GM23338 (cell line): ENCODE measurements around the gene MED9.

ENCODE experiments used
- CREB1 ChIP-seq: fragments of 250-450 bp; sonication (Bioruptor Pico); IDR thresholded peaks from 2 replicates; pipeline ENCODE4 v1.5.0; 2020; ENCODE audit warnings: low read depth, mild to moderate bottlenecking, moderate library complexity
- EZH2 ChIP-seq: fragments of 200-600 bp; sonication (generic); IDR thresholded peaks from one replicate; pipeline ENCODE4 v1.8.0; 2017; ENCODE audit warnings: antibody characterized with exemption, mild to moderate bottlenecking, low read depth; ENCODE audit not compliant: unreplicated experiment
- EZH2phosphoT487 ChIP-seq: fragments of 200-600 bp; sonication (generic); IDR thresholded peaks from one replicate; pipeline ENCODE4 v1.8.1; 2018; ENCODE audit warnings: antibody characterized with exemption; ENCODE audit not compliant: unreplicated experiment
- JUNB ChIP-seq: IDR thresholded peaks from one replicate; pipeline ENCODE4 v1.6.1; 2016; ENCODE audit warnings: antibody characterized with exemption; ENCODE audit not compliant: unreplicated experiment
- NANOG ChIP-seq: IDR thresholded peaks from 2 replicates; pipeline ENCODE4 v1.6.1; 2016; ENCODE audit warnings: antibody characterized with exemption, borderline replicate concordance
- POLR2AphosphoS5 ChIP-seq: IDR thresholded peaks from 2 replicates; pipeline ENCODE4 v1.6.1; 2016; ENCODE audit warnings: antibody characterized with exemption, low read depth
- STAT1 ChIP-seq: IDR thresholded peaks from one replicate; pipeline ENCODE4 v1.6.1; 2016; ENCODE audit warnings: antibody characterized with exemption; ENCODE audit not compliant: unreplicated experiment
- ZNF114 ChIP-seq: fragments of 250-450 bp; sonication (Bioruptor Pico); IDR thresholded peaks from 2 replicates; pipeline ENCODE4 v1.5.0; 2020; ENCODE audit warnings: mild to moderate bottlenecking, moderate library complexity
- ZNF331 ChIP-seq: fragments of 250-450 bp; sonication (Bioruptor Pico); IDR thresholded peaks from 2 replicates; pipeline ENCODE4 v1.5.0; 2020; ENCODE audit warnings: low read depth, mild to moderate bottlenecking, moderate library complexity
- TF ChIP-seq, protein P1 (sequence below), 2 experiments: fragments of 200-600 bp in 1 of 2; sonication (generic) in 1 of 2; conservative IDR thresholded peaks; 2 replicates each; pipeline versions ENCODE4 v1.5.1 to v1.6.1; 2016 to 2017; ENCODE audit warnings: antibody characterized with exemption in 2 of 2, low read depth in 2 of 2, mild to moderate bottlenecking in 2 of 2, moderate library complexity in 1 of 2
- TF ChIP-seq, protein P2 (sequence below): IDR thresholded peaks from one replicate; pipeline ENCODE4 v1.6.1; 2018; ENCODE audit warnings: antibody characterized with exemption; ENCODE audit not compliant: unreplicated experiment
- TF ChIP-seq, protein P3 (sequence below): IDR thresholded peaks from 2 replicates; pipeline ENCODE4 v1.6.1; 2016; ENCODE audit warnings: antibody characterized with exemption
- TF ChIP-seq, protein P4 (sequence below): fragments of 250-450 bp; sonication (Bioruptor Pico); IDR thresholded peaks from 2 replicates; pipeline ENCODE4 v1.5.0; 2020; ENCODE audit warnings: mild to moderate bottlenecking, moderate library complexity

DNA sequence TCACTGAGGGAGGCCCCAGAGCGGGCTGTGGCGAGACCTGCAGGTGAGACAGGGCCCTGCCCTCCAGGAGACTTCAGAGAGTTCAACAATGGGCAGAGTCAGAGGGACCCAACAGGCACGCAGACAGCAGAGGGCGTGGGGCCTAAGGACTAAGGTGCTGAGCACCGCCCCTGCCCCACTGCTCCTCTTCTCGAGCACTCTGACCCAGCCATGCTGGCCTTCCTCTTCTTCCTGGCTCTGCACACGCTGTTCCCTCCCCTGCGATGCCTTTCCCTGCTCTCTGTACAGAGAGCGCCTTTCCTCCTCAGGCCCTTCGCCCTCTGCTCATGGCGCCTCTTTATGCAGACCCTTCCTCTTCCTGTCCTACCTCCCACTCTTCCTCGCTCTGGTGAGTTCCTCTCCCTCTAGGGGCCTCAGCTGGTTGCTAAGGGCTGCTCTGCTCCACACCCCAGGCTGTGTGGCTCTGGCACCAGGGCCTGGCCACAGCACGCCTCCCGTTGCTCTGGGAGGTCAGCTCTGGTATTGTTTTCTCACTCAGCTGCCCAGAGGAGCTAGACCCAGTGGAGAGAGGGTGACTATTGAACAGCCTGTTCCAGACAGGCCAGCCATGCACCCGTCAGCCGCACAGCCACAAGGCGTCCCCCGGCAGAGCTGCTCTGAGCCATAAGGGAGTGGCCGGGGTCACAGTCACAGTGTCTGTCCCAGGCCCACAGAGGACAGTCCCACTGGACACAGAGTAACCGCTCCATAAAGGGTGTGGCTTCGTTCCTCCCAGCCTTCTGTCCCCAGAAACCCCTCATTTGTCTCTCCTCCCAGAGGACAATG, 33.0 kb downstream of the MED9 start:
- no peak for TF ChIP-seq EZH2phosphoT487
- TF ChIP-seq POLR2AphosphoS5, result no peak
- TF ChIP-seq, protein P1, sequence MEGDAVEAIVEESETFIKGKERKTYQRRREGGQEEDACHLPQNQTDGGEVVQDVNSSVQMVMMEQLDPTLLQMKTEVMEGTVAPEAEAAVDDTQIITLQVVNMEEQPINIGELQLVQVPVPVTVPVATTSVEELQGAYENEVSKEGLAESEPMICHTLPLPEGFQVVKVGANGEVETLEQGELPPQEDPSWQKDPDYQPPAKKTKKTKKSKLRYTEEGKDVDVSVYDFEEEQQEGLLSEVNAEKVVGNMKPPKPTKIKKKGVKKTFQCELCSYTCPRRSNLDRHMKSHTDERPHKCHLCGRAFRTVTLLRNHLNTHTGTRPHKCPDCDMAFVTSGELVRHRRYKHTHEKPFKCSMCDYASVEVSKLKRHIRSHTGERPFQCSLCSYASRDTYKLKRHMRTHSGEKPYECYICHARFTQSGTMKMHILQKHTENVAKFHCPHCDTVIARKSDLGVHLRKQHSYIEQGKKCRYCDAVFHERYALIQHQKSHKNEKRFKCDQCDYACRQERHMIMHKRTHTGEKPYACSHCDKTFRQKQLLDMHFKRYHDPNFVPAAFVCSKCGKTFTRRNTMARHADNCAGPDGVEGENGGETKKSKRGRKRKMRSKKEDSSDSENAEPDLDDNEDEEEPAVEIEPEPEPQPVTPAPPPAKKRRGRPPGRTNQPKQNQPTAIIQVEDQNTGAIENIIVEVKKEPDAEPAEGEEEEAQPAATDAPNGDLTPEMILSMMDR (conservative IDR thresholded peaks at IDR 0.05; ENCODE audit: low read depth in 2 of 2), result no peak
- TF ChIP-seq, protein P2, sequence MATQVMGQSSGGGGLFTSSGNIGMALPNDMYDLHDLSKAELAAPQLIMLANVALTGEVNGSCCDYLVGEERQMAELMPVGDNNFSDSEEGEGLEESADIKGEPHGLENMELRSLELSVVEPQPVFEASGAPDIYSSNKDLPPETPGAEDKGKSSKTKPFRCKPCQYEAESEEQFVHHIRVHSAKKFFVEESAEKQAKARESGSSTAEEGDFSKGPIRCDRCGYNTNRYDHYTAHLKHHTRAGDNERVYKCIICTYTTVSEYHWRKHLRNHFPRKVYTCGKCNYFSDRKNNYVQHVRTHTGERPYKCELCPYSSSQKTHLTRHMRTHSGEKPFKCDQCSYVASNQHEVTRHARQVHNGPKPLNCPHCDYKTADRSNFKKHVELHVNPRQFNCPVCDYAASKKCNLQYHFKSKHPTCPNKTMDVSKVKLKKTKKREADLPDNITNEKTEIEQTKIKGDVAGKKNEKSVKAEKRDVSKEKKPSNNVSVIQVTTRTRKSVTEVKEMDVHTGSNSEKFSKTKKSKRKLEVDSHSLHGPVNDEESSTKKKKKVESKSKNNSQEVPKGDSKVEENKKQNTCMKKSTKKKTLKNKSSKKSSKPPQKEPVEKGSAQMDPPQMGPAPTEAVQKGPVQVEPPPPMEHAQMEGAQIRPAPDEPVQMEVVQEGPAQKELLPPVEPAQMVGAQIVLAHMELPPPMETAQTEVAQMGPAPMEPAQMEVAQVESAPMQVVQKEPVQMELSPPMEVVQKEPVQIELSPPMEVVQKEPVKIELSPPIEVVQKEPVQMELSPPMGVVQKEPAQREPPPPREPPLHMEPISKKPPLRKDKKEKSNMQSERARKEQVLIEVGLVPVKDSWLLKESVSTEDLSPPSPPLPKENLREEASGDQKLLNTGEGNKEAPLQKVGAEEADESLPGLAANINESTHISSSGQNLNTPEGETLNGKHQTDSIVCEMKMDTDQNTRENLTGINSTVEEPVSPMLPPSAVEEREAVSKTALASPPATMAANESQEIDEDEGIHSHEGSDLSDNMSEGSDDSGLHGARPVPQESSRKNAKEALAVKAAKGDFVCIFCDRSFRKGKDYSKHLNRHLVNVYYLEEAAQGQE, result no peak
- TF ChIP-seq JUNB, result no peak
- no peak for TF ChIP-seq EZH2
- TF ChIP-seq STAT1, result no peak
- no peak for TF ChIP-seq CREB1
- TF ChIP-seq ZNF331 (CRISPR knock-in tag), result no peak
- no peak for TF ChIP-seq NANOG
- TF ChIP-seq, protein P3, sequence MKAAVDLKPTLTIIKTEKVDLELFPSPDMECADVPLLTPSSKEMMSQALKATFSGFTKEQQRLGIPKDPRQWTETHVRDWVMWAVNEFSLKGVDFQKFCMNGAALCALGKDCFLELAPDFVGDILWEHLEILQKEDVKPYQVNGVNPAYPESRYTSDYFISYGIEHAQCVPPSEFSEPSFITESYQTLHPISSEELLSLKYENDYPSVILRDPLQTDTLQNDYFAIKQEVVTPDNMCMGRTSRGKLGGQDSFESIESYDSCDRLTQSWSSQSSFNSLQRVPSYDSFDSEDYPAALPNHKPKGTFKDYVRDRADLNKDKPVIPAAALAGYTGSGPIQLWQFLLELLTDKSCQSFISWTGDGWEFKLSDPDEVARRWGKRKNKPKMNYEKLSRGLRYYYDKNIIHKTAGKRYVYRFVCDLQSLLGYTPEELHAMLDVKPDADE, result no peak
- TF ChIP-seq, protein P4, sequence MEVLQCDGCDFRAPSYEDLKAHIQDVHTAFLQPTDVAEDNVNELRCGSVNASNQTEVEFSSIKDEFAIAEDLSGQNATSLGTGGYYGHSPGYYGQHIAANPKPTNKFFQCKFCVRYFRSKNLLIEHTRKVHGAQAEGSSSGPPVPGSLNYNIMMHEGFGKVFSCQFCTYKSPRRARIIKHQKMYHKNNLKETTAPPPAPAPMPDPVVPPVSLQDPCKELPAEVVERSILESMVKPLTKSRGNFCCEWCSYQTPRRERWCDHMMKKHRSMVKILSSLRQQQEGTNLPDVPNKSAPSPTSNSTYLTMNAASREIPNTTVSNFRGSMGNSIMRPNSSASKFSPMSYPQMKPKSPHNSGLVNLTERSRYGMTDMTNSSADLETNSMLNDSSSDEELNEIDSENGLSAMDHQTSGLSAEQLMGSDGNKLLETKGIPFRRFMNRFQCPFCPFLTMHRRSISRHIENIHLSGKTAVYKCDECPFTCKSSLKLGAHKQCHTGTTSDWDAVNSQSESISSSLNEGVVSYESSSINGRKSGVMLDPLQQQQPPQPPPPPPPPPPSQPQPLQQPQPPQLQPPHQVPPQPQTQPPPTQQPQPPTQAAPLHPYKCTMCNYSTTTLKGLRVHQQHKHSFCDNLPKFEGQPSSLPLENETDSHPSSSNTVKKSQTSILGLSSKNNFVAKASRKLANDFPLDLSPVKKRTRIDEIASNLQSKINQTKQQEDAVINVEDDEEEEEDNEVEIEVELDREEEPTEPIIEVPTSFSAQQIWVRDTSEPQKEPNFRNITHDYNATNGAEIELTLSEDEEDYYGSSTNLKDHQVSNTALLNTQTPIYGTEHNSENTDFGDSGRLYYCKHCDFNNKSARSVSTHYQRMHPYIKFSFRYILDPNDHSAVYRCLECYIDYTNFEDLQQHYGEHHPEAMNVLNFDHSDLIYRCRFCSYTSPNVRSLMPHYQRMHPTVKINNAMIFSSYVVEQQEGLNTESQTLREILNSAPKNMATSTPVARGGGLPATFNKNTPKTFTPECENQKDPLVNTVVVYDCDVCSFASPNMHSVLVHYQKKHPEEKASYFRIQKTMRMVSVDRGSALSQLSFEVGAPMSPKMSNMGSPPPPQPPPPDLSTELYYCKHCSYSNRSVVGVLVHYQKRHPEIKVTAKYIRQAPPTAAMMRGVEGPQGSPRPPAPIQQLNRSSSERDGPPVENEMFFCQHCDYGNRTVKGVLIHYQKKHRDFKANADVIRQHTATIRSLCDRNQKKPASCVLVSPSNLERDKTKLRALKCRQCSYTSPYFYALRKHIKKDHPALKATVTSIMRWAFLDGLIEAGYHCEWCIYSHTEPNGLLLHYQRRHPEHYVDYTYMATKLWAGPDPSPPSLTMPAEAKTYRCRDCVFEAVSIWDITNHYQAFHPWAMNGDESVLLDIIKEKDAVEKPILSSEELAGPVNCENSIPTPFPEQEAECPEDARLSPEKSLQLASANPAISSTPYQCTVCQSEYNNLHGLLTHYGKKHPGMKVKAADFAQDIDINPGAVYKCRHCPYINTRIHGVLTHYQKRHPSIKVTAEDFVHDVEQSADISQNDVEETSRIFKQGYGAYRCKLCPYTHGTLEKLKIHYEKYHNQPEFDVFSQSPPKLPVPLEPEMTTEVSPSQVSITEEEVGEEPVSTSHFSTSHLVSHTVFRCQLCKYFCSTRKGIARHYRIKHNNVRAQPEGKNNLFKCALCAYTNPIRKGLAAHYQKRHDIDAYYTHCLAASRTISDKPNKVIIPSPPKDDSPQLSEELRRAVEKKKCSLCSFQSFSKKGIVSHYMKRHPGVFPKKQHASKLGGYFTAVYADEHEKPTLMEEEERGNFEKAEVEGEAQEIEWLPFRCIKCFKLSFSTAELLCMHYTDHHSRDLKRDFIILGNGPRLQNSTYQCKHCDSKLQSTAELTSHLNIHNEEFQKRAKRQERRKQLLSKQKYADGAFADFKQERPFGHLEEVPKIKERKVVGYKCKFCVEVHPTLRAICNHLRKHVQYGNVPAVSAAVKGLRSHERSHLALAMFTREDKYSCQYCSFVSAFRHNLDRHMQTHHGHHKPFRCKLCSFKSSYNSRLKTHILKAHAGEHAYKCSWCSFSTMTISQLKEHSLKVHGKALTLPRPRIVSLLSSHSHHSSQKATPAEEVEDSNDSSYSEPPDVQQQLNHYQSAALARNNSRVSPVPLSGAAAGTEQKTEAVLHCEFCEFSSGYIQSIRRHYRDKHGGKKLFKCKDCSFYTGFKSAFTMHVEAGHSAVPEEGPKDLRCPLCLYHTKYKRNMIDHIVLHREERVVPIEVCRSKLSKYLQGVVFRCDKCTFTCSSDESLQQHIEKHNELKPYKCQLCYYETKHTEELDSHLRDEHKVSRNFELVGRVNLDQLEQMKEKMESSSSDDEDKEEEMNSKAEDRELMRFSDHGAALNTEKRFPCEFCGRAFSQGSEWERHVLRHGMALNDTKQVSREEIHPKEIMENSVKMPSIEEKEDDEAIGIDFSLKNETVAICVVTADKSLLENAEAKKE (CRISPR knock-in tag), result no peak
- TF ChIP-seq ZNF114 (CRISPR knock-in tag), result no peak
